HG02943 (cell line): ENCODE results near the gene PRKCA.
"Not testable (repeated sequence)": the region's sequence is repeated elsewhere in the genome, so short reads cannot be mapped to it uniquely, and the experiment has no call there.

Source experiments
- ATAC-seq: cut with Tn5 transposase; IDR thresholded peaks from one replicate; pipeline ENCODE4 v1.9.1; 2021; ENCODE audit warnings: mild to moderate bottlenecking, low read depth, moderate library complexity; ENCODE audit not compliant: unreplicated experiment

The PRKCA gene

GRCh38 chr17:66349521-66350254, 47.3 kb downstream of the PRKCA start:
- no peak for ATAC-seq

DNA sequence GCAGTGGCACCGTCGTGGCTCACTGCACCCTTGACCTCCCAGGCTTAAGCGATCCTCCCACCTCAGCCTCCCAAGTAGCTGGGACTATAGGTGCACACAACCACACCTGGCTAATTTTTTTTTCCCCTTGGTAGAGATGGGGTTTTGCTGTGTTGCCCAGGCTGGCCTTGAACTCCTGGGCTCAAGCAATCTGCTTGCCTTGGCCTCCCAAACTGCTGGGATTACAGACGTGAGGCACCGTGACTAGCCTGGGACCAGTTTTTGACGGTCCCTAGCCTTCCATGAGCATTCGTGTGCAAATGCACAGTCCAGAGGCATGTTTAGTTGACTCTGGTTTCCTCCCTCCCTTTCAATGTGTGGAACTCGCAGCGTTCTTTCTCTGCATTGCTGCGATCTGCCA, 48.2 kb downstream of the PRKCA start:
- not testable (repeated sequence) for ATAC-seq

DNA sequence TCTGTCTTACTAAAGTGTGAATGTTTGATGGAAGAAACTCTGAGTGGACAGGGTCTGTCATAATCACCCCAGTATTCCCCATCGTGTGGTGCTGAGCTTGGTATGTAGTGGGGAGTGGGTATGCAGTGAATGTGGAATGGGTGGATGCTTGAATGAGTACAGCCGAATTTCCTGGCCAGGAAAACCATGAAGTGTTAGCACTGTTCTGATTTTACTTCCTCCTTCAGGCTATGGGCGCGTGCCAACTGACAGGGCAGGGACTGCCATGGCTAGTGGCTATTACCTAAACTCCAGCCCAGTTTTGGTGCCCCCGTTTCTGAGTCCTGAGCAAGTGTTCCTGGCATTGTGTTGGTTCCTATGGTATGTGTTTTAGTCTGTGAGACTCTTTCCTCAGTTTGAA, 48.6 kb downstream of the PRKCA start:
- ATAC-seq, result no peak

- no peak for ATAC-seq
Measured at GRCh38 chr17:66351701-66352100, 49.3 kb downstream of the PRKCA start.

- ATAC-seq, result no peak
Measured at GRCh38 chr17:66353937-66354401, 51.6 kb downstream of the PRKCA start.

DNA sequence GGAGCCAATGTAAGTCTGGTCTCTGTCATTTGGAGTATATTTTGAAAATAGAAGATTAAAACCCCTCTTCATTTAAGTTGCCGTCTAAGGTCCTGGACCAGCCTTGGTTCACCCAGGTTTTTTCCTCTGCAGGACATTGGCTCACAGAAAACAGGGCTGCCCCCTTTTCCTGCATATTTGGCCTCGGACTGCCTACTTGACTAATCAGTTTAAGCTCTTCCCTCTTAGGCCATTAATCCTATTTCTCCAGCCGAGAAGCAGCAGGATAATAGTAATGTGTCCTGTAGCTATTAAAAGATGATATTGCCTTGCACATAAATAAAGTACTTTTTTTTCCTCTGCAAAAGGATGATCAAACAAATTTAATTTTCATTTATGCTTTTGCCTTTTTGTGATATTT, 52.1 kb downstream of the PRKCA start:
- no peak for ATAC-seq

DNA sequence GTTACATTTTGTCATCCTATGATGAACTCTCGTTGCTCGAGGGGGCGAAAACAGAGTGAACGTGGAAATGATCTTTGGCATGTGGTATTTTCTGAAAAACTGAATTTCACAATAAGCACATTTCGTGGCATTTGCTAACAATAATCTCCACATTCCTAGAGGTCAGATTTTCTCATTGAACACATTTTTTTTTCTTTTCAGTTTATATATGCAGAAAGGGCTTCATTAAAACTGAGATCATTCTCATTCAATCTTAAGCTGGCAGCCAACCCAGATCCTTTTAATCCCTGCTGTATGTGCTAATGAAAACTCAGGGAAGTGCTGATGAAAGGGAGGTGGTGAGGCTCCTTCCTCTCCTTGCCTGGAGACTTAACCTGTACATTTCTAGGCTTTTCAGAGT, 52.6 kb downstream of the PRKCA start:
- no peak for ATAC-seq

DNA sequence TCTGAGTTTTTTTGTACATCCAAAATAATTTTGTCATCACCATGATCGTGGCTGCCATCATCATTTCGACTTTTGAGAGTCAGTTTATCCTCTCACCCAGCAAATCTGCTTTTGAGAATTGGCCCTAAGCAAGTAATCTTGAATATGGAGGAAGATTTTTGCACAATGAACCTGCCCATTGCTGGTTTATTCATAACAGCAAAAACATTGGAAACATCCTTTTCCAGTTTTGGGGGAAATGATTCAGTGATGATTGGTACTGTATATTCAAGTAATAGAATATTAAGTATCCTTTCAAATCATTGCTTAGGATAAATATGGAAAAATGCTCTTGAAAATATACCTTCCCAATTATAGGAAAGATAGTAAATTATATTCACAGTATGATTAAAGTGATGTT, 53.1 kb downstream of the PRKCA start:
- no peak for ATAC-seq

GRCh38 chr17:66357037-66357436, 54.6 kb downstream of the PRKCA start:
- no peak for ATAC-seq

DNA sequence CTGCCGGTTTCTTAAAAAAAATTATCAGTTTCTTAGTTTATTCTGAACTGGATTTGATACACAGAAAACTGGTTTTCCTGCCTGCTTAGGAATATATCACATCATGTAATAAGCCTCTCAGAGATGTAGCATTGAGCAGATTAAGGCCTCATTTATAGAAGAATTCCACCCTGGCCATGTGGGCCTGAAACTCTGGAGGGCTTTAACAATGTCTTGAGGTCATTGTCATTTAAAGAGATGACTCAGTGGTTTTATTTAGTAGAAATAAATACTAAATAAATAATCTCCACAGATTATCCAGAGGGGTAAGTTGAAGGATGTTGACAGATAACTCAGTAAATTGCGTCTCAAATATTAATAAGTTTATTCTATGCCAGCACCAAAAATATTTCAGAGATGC, 56.9 kb downstream of the PRKCA start:
- ATAC-seq, result no peak

DNA sequence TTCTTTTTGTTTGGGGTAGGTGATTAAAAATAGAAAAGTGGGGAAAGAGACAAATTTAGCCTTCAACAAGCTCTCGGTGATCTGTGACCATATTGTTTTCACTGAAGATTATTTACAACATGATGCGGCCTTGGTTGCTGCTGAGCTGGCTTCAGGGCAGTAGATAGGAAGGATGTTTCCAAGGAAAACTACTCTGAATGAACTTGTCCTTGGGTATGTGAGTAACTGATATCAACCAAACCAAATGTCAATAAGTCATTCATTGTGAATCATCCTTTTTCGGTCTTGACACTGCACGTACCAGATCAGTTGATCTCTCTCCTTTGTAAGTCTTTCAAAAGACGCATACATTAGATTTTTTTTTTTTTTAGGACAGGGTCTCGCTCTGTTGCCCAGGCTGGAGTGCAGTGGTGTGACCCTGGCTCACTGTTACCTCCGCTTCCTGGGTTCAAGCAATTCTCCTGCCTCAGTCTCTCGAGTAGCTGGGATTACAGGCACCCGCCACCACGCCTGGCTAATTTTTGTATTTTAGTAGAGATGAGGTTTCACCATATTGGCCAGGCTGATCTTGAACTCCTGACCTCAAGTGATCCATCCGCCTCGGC, 58.6 kb downstream of the PRKCA start:
- not testable (repeated sequence) for ATAC-seq

GRCh38 chr17:66364508-66364907, 62.1 kb downstream of the PRKCA start:
- ATAC-seq, result no peak

DNA sequence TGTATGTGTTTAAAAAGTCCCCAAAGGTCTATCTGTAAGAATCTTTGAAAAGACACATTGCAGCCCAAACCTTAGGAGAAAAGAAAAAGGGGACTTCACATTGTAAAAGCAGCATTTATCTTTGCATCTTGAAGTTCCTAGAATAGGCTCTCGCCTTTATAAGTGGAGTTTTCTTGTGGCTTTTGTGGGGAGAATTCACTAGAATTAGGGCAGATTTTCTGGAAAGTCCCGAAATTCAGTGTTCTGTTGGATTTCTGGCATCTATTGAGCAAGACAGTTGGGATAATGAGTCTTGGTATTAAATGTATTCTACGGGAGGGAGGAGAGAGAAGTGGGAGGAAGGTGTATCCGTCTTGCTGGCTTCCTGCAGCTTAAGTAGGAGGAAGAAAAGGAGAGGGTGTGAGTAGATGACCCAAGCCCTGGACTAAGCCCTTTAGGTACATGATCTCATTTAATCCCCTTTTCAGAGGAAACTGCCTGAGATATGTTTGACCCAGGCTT, 62.6 kb downstream of the PRKCA start:
- ATAC-seq, result no peak

DNA sequence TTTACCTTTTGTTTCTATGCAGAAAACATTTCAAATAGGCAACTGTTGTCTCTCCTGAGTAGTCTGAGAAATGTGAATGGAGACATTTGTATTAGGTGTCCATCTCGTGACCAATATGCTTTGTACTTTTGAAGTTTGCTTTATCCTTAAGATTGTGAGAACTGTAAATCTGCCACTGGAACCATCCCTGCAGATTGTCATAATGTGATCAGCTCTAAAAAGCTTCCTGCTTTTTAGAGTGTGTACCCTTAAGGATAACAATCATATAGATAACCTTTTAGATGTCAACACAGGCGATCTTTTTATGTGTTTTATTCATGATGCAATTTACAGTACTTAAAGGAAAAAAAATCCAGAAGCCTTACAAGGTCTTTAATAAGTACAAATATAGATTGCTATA, 63.5 kb downstream of the PRKCA start:
- no peak for ATAC-seq

- ATAC-seq, result no peak
Measured at GRCh38 chr17:66367107-66367506, 64.7 kb downstream of the PRKCA start.

DNA sequence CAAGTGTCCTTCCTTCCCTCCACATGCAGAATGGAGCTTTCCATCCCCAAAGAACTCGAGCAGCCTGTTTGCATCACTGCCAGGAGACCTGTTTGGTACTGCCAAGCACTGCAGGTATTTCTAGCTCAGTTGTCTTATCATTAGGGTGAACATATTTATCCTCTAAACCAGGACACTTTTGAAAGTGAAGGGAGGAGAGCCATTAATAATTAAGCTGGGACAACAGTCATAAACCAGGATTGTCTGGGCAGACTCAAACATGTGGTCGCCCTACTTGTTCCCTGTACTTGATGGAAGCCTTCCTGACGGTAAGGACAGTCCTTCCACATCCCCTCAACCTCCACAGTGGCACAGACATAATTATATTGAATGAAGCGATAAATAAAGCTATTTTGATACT, 67.4 kb downstream of the PRKCA start:
- ATAC-seq, result no peak

DNA sequence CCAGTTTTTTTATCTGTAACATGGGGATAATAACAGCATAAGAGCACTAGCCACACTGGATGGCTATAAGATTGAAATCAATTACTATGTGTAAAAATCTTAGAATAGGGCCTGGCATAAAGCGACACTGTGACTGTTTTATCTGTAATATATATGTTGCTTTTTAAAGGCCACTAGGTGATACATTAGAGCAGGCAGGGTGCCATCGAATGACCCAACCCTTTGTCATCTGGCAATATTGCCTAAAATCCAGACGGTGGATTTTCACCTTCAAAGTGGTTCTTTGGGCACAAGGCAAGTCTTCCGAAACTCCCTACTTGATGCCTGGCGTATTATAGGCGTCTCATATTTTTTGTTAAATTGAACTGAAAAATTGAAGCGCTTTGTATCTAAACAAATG, 69.1 kb downstream of the PRKCA start:
- no peak for ATAC-seq

- ATAC-seq, result no peak
Measured at GRCh38 chr17:66372182-66372581, 69.8 kb downstream of the PRKCA start.

DNA sequence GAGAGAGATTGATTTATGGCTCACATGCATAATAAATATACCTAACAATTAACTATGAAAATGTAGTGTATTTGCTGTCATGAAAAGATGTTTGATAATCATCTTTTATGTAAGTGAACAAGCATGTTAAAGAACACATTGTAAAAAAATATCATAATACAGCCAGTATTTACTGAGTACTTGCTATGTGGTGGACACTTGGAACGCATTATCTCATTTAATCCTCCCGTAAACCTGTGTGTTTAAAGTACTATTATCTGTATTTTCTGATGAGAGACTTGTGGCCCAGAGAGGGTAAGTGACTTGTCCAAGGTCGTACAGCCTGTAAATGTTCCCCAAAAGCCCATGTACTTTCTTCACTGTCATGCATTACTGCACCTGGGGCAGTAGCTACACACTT, 70.7 kb downstream of the PRKCA start:
- ATAC-seq, result no peak

- ATAC-seq, result no peak
Measured at GRCh38 chr17:66373944-66374817, 71.8 kb downstream of the PRKCA start.

DNA sequence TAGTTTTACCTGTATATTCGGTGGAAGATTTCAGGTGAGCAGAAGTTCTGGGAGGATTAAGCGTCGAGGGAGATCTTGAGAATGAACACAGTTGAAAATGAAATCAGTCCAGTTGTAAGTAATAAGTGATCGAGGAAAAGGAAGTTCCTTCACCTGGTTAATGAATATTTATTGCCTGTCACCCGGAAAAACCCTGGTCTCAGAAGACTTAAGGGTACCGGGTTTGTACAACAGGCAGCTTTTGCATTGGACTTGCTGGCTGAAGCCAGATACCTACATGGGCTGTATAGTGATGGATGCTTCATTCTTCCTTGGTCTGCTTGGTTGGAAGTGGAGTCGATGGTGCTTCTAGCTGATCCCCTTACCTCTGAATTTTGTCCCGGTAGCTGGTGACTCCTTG, 72.7 kb downstream of the PRKCA start:
- no peak for ATAC-seq
